Measurements from ENCODE around the gene CTTN. TPM values are rescaled to one million over a fixed set of nuclear protein-coding genes. Genes with fewer than 3 reads are reported as not detected.

Gene CTTN
- total and polyA plus RNA-seq, 2 of the 8 experiments (the other 6 are each of a cell fraction or from before 2014, with no cell fraction given) = 84.6 to 216 TPM

GRCh38 chr11:70478166-70478890, 80.0 kb downstream of the CTTN start (continued):
- TF ChIP-seq, protein P1, sequence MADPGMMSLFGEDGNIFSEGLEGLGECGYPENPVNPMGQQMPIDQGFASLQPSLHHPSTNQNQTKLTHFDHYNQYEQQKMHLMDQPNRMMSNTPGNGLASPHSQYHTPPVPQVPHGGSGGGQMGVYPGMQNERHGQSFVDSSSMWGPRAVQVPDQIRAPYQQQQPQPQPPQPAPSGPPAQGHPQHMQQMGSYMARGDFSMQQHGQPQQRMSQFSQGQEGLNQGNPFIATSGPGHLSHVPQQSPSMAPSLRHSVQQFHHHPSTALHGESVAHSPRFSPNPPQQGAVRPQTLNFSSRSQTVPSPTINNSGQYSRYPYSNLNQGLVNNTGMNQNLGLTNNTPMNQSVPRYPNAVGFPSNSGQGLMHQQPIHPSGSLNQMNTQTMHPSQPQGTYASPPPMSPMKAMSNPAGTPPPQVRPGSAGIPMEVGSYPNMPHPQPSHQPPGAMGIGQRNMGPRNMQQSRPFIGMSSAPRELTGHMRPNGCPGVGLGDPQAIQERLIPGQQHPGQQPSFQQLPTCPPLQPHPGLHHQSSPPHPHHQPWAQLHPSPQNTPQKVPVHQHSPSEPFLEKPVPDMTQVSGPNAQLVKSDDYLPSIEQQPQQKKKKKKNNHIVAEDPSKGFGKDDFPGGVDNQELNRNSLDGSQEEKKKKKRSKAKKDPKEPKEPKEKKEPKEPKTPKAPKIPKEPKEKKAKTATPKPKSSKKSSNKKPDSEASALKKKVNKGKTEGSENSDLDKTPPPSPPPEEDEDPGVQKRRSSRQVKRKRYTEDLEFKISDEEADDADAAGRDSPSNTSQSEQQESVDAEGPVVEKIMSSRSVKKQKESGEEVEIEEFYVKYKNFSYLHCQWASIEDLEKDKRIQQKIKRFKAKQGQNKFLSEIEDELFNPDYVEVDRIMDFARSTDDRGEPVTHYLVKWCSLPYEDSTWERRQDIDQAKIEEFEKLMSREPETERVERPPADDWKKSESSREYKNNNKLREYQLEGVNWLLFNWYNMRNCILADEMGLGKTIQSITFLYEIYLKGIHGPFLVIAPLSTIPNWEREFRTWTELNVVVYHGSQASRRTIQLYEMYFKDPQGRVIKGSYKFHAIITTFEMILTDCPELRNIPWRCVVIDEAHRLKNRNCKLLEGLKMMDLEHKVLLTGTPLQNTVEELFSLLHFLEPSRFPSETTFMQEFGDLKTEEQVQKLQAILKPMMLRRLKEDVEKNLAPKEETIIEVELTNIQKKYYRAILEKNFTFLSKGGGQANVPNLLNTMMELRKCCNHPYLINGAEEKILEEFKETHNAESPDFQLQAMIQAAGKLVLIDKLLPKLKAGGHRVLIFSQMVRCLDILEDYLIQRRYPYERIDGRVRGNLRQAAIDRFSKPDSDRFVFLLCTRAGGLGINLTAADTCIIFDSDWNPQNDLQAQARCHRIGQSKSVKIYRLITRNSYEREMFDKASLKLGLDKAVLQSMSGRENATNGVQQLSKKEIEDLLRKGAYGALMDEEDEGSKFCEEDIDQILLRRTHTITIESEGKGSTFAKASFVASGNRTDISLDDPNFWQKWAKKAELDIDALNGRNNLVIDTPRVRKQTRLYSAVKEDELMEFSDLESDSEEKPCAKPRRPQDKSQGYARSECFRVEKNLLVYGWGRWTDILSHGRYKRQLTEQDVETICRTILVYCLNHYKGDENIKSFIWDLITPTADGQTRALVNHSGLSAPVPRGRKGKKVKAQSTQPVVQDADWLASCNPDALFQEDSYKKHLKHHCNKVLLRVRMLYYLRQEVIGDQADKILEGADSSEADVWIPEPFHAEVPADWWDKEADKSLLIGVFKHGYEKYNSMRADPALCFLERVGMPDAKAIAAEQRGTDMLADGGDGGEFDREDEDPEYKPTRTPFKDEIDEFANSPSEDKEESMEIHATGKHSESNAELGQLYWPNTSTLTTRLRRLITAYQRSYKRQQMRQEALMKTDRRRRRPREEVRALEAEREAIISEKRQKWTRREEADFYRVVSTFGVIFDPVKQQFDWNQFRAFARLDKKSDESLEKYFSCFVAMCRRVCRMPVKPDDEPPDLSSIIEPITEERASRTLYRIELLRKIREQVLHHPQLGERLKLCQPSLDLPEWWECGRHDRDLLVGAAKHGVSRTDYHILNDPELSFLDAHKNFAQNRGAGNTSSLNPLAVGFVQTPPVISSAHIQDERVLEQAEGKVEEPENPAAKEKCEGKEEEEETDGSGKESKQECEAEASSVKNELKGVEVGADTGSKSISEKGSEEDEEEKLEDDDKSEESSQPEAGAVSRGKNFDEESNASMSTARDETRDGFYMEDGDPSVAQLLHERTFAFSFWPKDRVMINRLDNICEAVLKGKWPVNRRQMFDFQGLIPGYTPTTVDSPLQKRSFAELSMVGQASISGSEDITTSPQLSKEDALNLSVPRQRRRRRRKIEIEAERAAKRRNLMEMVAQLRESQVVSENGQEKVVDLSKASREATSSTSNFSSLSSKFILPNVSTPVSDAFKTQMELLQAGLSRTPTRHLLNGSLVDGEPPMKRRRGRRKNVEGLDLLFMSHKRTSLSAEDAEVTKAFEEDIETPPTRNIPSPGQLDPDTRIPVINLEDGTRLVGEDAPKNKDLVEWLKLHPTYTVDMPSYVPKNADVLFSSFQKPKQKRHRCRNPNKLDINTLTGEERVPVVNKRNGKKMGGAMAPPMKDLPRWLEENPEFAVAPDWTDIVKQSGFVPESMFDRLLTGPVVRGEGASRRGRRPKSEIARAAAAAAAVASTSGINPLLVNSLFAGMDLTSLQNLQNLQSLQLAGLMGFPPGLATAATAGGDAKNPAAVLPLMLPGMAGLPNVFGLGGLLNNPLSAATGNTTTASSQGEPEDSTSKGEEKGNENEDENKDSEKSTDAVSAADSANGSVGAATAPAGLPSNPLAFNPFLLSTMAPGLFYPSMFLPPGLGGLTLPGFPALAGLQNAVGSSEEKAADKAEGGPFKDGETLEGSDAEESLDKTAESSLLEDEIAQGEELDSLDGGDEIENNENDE (IDR thresholded peaks at IDR 0.05; ENCODE audit: insufficient replicate concordance, low read length) = no peak
- TF ChIP-seq KDM5A (IDR thresholded peaks at IDR 0.05; ENCODE audit: low read length) = no peak
- no peak for TF ChIP-seq SP1 (IDR thresholded peaks at IDR 0.05; ENCODE audit: low read depth, low read length)
- no peak for TF ChIP-seq EGR1 (IDR thresholded peaks at IDR 0.05; ENCODE audit: borderline replicate concordance, low read depth, low read length)
- no peak for TF ChIP-seq SIX5 (IDR thresholded peaks at IDR 0.05; ENCODE audit: low read depth, low read length)
- TF ChIP-seq SP4 (IDR thresholded peaks at IDR 0.05; ENCODE audit: low read length) = no peak
- TF ChIP-seq GTF2F1 (IDR thresholded peaks at IDR 0.05; ENCODE audit: borderline replicate concordance, low read depth, low read length) = no peak
- no peak for TF ChIP-seq HDAC2 (IDR thresholded peaks at IDR 0.05; ENCODE audit: borderline replicate concordance in 1 of 2, low read depth in 2 of 2, low read length in 2 of 2)
- TF ChIP-seq SIN3A (conservative IDR thresholded peaks at IDR 0.05 in 1 of 2, IDR thresholded peaks at IDR 0.05 in 1 of 2; ENCODE audit: low read depth in 1 of 2, low read length in 2 of 2) = no peak
- no peak for TF ChIP-seq BACH1 (IDR thresholded peaks at IDR 0.05; ENCODE audit: low read length)
- no peak for TF ChIP-seq TAF1 (IDR thresholded peaks at IDR 0.05; ENCODE audit: low read depth, low read length)

Measured in H1 (cell line).